ENCODE measurements around the gene ERAP2. TPM values are rescaled to one million over a fixed set of nuclear protein-coding genes. Genes with fewer than 3 reads are reported as not detected.

The ERAP2 gene
- total RNA-seq, 3 donors from 2014 or later: 11.0 to 13.8 (median 12.8) TPM

GRCh38 chr5:96856371-96856770, 19.9 kb upstream of the ERAP2 start:
- intact Hi-C loops (cut with DNase I; ENCODE audit: low total_unique reads): no loop called here
- Histone ChIP-seq H3K27me3 (no peaks in the 10 kb centered on the region), H3K27ac (no peak overlapping the region), H3K9me3 (no peaks in the 10 kb centered on the region), H3K36me3 (no peaks in the 10 kb centered on the region), H3K4me3 (no peak overlapping the region), H3K4me1 (no peaks in the 10 kb centered on the region)
- no peak for DNase-seq (ENCODE audit: low spot score in 2 of 2)
- TF ChIP-seq POLR2A (IDR thresholded peaks at IDR 0.05): no peak
- no peak for TF ChIP-seq POLR2AphosphoS5 (IDR thresholded peaks at IDR 0.05)
- TF ChIP-seq CTCF (IDR thresholded peaks at IDR 0.05): no peak

GRCh38 chr5:96857454-96857853, 18.8 kb upstream of the ERAP2 start:
- Histone ChIP-seq H3K27me3 (no peaks in the 10 kb centered on the region), H3K9me3 (no peaks in the 10 kb centered on the region), H3K27ac (no peak overlapping the region), H3K4me1 (no peaks in the 10 kb centered on the region), H3K36me3 (no peaks in the 10 kb centered on the region), H3K4me3 (no peak overlapping the region)
- DNase-seq (ENCODE audit: low spot score in 2 of 2): no peak
- no peak for TF ChIP-seq CTCF (IDR thresholded peaks at IDR 0.05)
- TF ChIP-seq POLR2A (IDR thresholded peaks at IDR 0.05): no peak
- TF ChIP-seq POLR2AphosphoS5 (IDR thresholded peaks at IDR 0.05): no peak
- intact Hi-C loops (cut with DNase I; ENCODE audit: low total_unique reads): no loop called here

- Histone ChIP-seq H3K27ac (no peak overlapping the region), H3K4me1 (no peaks in the 10 kb centered on the region), H3K4me3 (no peak overlapping the region), H3K36me3 (no peaks in the 10 kb centered on the region), H3K9me3 (no peaks in the 10 kb centered on the region), H3K27me3 (no peaks in the 10 kb centered on the region)
- intact Hi-C loops (cut with DNase I; ENCODE audit: low total_unique reads): no loop called here
- no peak for TF ChIP-seq POLR2AphosphoS5 (IDR thresholded peaks at IDR 0.05)
- DNase-seq (ENCODE audit: low spot score in 2 of 2): no peak
These were observed 18.4 kb upstream of the ERAP2 start for GRCh38 chr5:96857924-96858323.

- no peak overlapping the region for H3K27ac ChIP-seq
- intact Hi-C loops (cut with DNase I; ENCODE audit: low total_unique reads): no loop called here
- H3K36me3 ChIP-seq: no peaks in the 10 kb centered on the region
These were observed 16.9 kb upstream of the ERAP2 start for GRCh38 chr5:96859375-96859774.

GRCh38 chr5:96861076-96861475, 15.2 kb upstream of the ERAP2 start:
- H3K9me3 ChIP-seq: no peaks in the 10 kb centered on the region
- H3K4me3 ChIP-seq: no peak overlapping the region
- no peaks in the 10 kb centered on the region for H3K36me3 ChIP-seq
- no peaks in the 10 kb centered on the region for H3K4me1 ChIP-seq
- no peaks in the 10 kb centered on the region for H3K27me3 ChIP-seq
- intact Hi-C loops (cut with DNase I; ENCODE audit: low total_unique reads): no loop called here
- no peak for DNase-seq (ENCODE audit: low spot score in 2 of 2)
- TF ChIP-seq POLR2A (IDR thresholded peaks at IDR 0.05) (no peak), CTCF (IDR thresholded peaks at IDR 0.05) (no peak), POLR2AphosphoS5 (IDR thresholded peaks at IDR 0.05) (no peak)
- no peak overlapping the region for H3K27ac ChIP-seq

More at GRCh38 chr5:96859375-96859774, 16.9 kb upstream of the ERAP2 start:
- DNase-seq (ENCODE audit: low spot score in 2 of 2): no peak
- no peaks in the 10 kb centered on the region for H3K4me1 ChIP-seq
- no peaks in the 10 kb centered on the region for H3K9me3 ChIP-seq
- H3K27me3 ChIP-seq: no peaks in the 10 kb centered on the region
- no peak for TF ChIP-seq CTCF (IDR thresholded peaks at IDR 0.05)
- no peak for TF ChIP-seq POLR2A (IDR thresholded peaks at IDR 0.05)
- no peak for TF ChIP-seq POLR2AphosphoS5 (IDR thresholded peaks at IDR 0.05)
- H3K4me3 ChIP-seq: no peak overlapping the region

- no peaks in the 10 kb centered on the region for H3K4me1 ChIP-seq
- no peak for DNase-seq (ENCODE audit: low spot score in 2 of 2)
- no peak overlapping the region for H3K4me3 ChIP-seq
- no peak overlapping the region for H3K27ac ChIP-seq
- no peaks in the 10 kb centered on the region for H3K27me3 ChIP-seq
- H3K36me3 ChIP-seq: no peaks in the 10 kb centered on the region
- no peaks in the 10 kb centered on the region for H3K9me3 ChIP-seq
- TF ChIP-seq CTCF (IDR thresholded peaks at IDR 0.05) (no peak), POLR2A (IDR thresholded peaks at IDR 0.05) (no peak), POLR2AphosphoS5 (IDR thresholded peaks at IDR 0.05) (no peak)
- intact Hi-C loops (cut with DNase I; ENCODE audit: low total_unique reads): no loop called here
These were observed 13.2 kb upstream of the ERAP2 start for GRCh38 chr5:96863114-96863513.
